Breast epithelium (tissue), 3 donors: ENCODE data around the gene KRT34.

Experiments
- POLR2AphosphoS5 ChIP-seq, 3 donors: sonication (generic); formaldehyde crosslinking; IDR thresholded peaks; one replicate each; pipeline ENCODE4 v1.6.1; 2017; ENCODE audit warnings: antibody characterized with exemption in 3 of 3
- TF ChIP-seq, protein P1 (sequence below), 3 donors: fragments of 450-650 bp; IDR thresholded peaks; one replicate each; pipeline ENCODE4 v1.5.1; 2016 to 2017; ENCODE audit warnings: antibody characterized with exemption in 3 of 3, mild to moderate bottlenecking in 3 of 3, moderate library complexity in 3 of 3

GRCh38 chr17:41339571-41340172 lies 42.4 kb downstream of the KRT34 start:
- TF ChIP-seq, protein P1, sequence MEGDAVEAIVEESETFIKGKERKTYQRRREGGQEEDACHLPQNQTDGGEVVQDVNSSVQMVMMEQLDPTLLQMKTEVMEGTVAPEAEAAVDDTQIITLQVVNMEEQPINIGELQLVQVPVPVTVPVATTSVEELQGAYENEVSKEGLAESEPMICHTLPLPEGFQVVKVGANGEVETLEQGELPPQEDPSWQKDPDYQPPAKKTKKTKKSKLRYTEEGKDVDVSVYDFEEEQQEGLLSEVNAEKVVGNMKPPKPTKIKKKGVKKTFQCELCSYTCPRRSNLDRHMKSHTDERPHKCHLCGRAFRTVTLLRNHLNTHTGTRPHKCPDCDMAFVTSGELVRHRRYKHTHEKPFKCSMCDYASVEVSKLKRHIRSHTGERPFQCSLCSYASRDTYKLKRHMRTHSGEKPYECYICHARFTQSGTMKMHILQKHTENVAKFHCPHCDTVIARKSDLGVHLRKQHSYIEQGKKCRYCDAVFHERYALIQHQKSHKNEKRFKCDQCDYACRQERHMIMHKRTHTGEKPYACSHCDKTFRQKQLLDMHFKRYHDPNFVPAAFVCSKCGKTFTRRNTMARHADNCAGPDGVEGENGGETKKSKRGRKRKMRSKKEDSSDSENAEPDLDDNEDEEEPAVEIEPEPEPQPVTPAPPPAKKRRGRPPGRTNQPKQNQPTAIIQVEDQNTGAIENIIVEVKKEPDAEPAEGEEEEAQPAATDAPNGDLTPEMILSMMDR (IDR thresholded peaks at IDR 0.05), result no peak
- TF ChIP-seq POLR2AphosphoS5 (IDR thresholded peaks at IDR 0.05), result no peak
